MM.1S (cell line): ENCODE results near the gene MINDY3.
"Not testable (repeated sequence)": the region's sequence is repeated elsewhere in the genome, so short reads cannot be mapped to it uniquely, and the experiment has no call there.

Experiments
- CTCF ChIP-seq: fragments of 300-600 bp; sonication (generic); IDR thresholded peaks from 2 replicates; pipeline ENCODE4 v1.5.1; 2016; ENCODE audit warnings: antibody characterized with exemption, low read length, mixed read lengths
- EZH2 ChIP-seq: fragments of 300-600 bp; sonication (generic); optimal IDR thresholded peaks from 2 replicates; pipeline ENCODE3; 2017; ENCODE audit warnings: low read depth, mild to moderate bottlenecking, antibody characterized with exemption, low read length, mixed read lengths

- not testable (repeated sequence) for TF ChIP-seq CTCF, EZH2
Measured at GRCh38 chr10:15761224-15761623, 99.1 kb downstream of the MINDY3 start.
